ENCODE results near the gene NPIPB5.
"Not testable (repeated sequence)": the region's sequence is repeated elsewhere in the genome, so short reads cannot be mapped to it uniquely, and the experiment has no call there.

GRCh38 chr16:22510591-22510990 lies at the start of gene NPIPB5:
- TF ChIP-seq, protein P1, sequence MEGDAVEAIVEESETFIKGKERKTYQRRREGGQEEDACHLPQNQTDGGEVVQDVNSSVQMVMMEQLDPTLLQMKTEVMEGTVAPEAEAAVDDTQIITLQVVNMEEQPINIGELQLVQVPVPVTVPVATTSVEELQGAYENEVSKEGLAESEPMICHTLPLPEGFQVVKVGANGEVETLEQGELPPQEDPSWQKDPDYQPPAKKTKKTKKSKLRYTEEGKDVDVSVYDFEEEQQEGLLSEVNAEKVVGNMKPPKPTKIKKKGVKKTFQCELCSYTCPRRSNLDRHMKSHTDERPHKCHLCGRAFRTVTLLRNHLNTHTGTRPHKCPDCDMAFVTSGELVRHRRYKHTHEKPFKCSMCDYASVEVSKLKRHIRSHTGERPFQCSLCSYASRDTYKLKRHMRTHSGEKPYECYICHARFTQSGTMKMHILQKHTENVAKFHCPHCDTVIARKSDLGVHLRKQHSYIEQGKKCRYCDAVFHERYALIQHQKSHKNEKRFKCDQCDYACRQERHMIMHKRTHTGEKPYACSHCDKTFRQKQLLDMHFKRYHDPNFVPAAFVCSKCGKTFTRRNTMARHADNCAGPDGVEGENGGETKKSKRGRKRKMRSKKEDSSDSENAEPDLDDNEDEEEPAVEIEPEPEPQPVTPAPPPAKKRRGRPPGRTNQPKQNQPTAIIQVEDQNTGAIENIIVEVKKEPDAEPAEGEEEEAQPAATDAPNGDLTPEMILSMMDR (IDR thresholded peaks at IDR 0.05) = not testable (repeated sequence)
- not testable (repeated sequence) for TF ChIP-seq POLR2A (IDR thresholded peaks at IDR 0.05; ENCODE audit: low read depth); POLR2AphosphoS5 (IDR thresholded peaks at IDR 0.05)

All from esophagus muscularis mucosa (tissue), 3 donors.